Left ventricle myocardium inferior (tissue), 1 donor: ENCODE results near the gene CAPRIN2. TPM values are rescaled to one million over a fixed set of nuclear protein-coding genes. Genes with fewer than 3 reads are reported as not detected.

Experiments used
- DNase-seq: peaks from one replicate; pipeline ENCODE4 v3.0.0-alpha.2; 2020
- H3K27ac ChIP-seq: fragments of 200-600 bp; replicated peaks from 2 replicates; pipeline ENCODE4 v1.8.0; 2021
- H3K27me3 ChIP-seq: fragments of 200-600 bp; 2 replicates; pipeline ENCODE4 v1.8.0; 2021; ENCODE audit warnings: low read depth
- H3K36me3 ChIP-seq: fragments of 200-600 bp; 2 replicates; pipeline ENCODE4 v1.8.0; 2021
- H3K4me1 ChIP-seq: fragments of 200-600 bp; 2 replicates; pipeline ENCODE4 v1.8.0; 2021
- H3K4me3 ChIP-seq: fragments of 200-600 bp; 2 replicates; pipeline ENCODE4 v1.8.0; 2021; ENCODE audit warnings: mild to moderate bottlenecking, moderate library complexity
- H3K9me3 ChIP-seq: fragments of 200-600 bp; replicated peaks from 2 replicates; pipeline ENCODE4 v1.8.0; 2021
- CTCF ChIP-seq: fragments of 200-600 bp; IDR thresholded peaks from 2 replicates; pipeline ENCODE4 v1.8.0; 2021; ENCODE audit warnings: antibody characterized with exemption, mild to moderate bottlenecking, borderline replicate concordance
- intact Hi-C: fragments of 100-400 bp; cut with micrococcal nuclease; formaldehyde crosslinking; loops from one replicate; pipeline ENCODE4 v1.11.0; 2022
- total RNA-seq: library from RNA; stranded (reverse); fragmentation: NEBNext Ultra II Directional; extraction: Animal tissue kit (Norgen Biotek cat#: 25700); gene quantifications from one replicate; pipeline ENCODE4 v1.2.1, GENCODE V29; 2021
- donor health status: DM: no; HTN: yes; CAD: no; lungs with severe emphysema.

Gene CAPRIN2
- total RNA-seq, 1 donor from 2014 or later: 27.5 TPM

GRCh38 chr12:30729547-30729946, 25.2 kb downstream of the CAPRIN2 start:
- H3K27me3 ChIP-seq: no peaks in the 10 kb centered on the region
- H3K27ac ChIP-seq: no peak overlapping the region
- no peak for DNase-seq
- H3K9me3 ChIP-seq: no peaks in the 10 kb centered on the region
- H3K36me3 ChIP-seq: peaks cover 26% of the 10 kb centered on the region
- no peaks in the 10 kb centered on the region for H3K4me1 ChIP-seq
- H3K4me3 ChIP-seq: no peak overlapping the region
- intact Hi-C loops: no loop called here
- no peak for TF ChIP-seq CTCF

- DNase-seq: no peak
- H3K9me3 ChIP-seq: no peaks in the 10 kb centered on the region
- no peaks in the 10 kb centered on the region for H3K4me1 ChIP-seq
- H3K27me3 ChIP-seq: no peaks in the 10 kb centered on the region
- TF ChIP-seq CTCF: no peak
- H3K4me3 ChIP-seq: no peak overlapping the region
- no peak overlapping the region for H3K27ac ChIP-seq
- intact Hi-C loops: no loop called here
- H3K36me3 ChIP-seq: peaks cover 40% of the 10 kb centered on the region
Observed at GRCh38 chr12:30726647-30727046, 28.1 kb downstream of the CAPRIN2 start.

GRCh38 chr12:30725739-30726138, 29.0 kb downstream of the CAPRIN2 start:
- no peak for TF ChIP-seq CTCF
- intact Hi-C loops: no loop called here
- H3K4me1 ChIP-seq: no peaks in the 10 kb centered on the region

GRCh38 chr12:30719060-30719459, 35.7 kb downstream of the CAPRIN2 start:
- Histone ChIP-seq H3K27ac (no peak overlapping the region), H3K36me3 (peaks cover 86% of the 10 kb centered on the region), H3K4me3 (no peak overlapping the region), H3K9me3 (no peaks in the 10 kb centered on the region), H3K4me1 (no peaks in the 10 kb centered on the region), H3K27me3 (no peaks in the 10 kb centered on the region)
- TF ChIP-seq CTCF: no peak
- intact Hi-C loops: no loop called here
- no peak for DNase-seq

More at GRCh38 chr12:30725739-30726138, 29.0 kb downstream of the CAPRIN2 start:
- no peaks in the 10 kb centered on the region for H3K9me3 ChIP-seq
- no peaks in the 10 kb centered on the region for H3K27me3 ChIP-seq
- H3K4me3 ChIP-seq: no peak overlapping the region
- H3K27ac ChIP-seq: no peak overlapping the region
- H3K36me3 ChIP-seq: peaks cover 49% of the 10 kb centered on the region
- no peak for DNase-seq

- no peaks in the 10 kb centered on the region for H3K9me3 ChIP-seq
- H3K4me3 ChIP-seq: no peak overlapping the region
- H3K27me3 ChIP-seq: no peaks in the 10 kb centered on the region
- peaks cover 26% of the 10 kb centered on the region for H3K36me3 ChIP-seq
- no peak overlapping the region for H3K27ac ChIP-seq
- intact Hi-C loops: no loop called here
- no peak for DNase-seq
- no peak for TF ChIP-seq CTCF
- H3K4me1 ChIP-seq: no peaks in the 10 kb centered on the region
Observed at GRCh38 chr12:30707613-30708342, 47.0 kb downstream of the CAPRIN2 start.
